Measurements from ENCODE around the gene PCDHGB2.
"Not testable (repeated sequence)": the region's sequence is repeated elsewhere in the genome, so short reads cannot be mapped to it uniquely, and the experiment has no call there.

PCDHGB2 gene

GRCh38 chr5:141351591-141351990 lies 8.2 kb upstream of the PCDHGB2 start:
- no peak for DNase-seq

- no peak for DNase-seq
Measured at GRCh38 chr5:141354900-141355469, 4.8 kb upstream of the PCDHGB2 start, which contains the start of gene PCDHGA4. PCDHGA4 (plus strand) TSS chr5:141355021; CDS start chr5:141355108, 87 bp downstream.

DNA sequence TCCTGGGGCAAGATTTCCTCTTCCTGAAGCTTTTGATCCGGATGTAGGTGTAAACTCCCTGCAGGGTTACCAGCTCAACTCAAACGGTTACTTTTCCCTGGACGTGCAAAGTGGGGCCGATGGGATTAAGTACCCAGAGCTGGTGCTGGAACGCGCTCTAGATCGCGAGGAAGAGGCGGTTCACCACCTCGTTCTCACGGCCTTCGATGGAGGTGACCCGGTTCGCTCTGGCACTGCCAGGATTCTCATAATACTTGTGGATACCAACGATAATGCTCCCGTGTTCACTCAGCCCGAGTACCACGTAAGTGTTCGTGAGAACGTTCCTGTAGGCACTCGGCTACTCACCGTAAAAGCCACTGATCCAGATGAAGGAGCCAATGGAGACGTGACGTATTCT lies 4.2 kb upstream of the PCDHGB2 start:
- no peak for DNase-seq

DNA sequence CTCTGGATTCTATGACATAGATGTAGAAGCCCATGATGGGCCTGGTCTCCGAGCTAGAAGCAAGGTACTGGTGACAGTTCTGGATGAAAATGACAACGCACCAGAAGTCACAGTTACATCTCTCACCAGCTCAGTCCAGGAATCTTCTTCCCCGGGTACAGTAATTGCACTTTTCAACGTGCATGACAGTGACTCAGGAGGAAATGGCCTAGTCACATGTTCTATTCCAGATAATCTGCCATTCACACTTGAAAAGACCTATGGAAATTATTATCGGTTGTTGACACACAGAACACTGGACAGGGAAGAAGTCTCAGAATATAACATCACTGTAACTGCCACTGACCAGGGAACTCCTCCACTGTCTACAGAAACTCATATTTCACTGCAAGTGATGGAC lies 3.7 kb upstream of the PCDHGB2 start:
- DNase-seq, result no peak

- no peak for DNase-seq
Measured at GRCh38 chr5:141356950-141357349, 2.8 kb upstream of the PCDHGB2 start.

DNA sequence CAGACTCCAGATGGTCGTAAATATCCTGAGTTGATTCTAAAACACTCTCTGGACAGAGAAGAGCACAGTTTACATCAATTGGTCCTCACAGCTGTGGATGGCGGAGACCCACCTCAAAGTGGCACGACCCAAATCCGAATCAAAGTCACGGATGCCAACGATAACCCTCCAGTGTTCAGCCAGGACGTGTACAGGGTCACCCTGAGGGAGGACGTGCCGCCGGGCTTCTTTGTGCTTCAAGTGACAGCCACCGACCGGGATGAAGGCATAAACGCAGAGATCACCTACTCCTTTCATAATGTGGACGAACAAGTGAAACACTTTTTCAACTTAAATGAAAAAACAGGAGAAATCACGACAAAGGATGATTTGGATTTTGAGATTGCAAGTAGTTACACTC lies 891 bp downstream of the PCDHGB2 start:
- DNase-seq, result no peak

DNA sequence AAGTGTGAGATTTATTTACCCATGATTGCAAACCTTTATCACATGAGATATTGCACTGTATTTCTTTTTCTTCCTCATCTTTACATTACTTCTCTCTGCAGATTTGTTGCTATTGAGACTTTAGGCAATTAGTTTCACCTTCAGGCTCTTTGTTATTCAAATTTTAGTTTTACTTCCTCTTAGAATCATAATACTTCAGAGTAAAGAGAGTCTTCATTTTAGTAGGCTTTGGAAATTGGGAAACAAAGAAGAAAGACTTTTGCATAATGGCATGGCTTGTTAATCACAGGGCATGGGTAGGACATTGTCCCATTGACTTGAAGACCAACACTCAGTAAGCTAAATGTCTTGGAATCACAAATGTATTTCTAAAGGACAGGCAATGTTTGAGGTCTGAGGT lies 2.9 kb downstream of the PCDHGB2 start:
- no peak for DNase-seq

DNA sequence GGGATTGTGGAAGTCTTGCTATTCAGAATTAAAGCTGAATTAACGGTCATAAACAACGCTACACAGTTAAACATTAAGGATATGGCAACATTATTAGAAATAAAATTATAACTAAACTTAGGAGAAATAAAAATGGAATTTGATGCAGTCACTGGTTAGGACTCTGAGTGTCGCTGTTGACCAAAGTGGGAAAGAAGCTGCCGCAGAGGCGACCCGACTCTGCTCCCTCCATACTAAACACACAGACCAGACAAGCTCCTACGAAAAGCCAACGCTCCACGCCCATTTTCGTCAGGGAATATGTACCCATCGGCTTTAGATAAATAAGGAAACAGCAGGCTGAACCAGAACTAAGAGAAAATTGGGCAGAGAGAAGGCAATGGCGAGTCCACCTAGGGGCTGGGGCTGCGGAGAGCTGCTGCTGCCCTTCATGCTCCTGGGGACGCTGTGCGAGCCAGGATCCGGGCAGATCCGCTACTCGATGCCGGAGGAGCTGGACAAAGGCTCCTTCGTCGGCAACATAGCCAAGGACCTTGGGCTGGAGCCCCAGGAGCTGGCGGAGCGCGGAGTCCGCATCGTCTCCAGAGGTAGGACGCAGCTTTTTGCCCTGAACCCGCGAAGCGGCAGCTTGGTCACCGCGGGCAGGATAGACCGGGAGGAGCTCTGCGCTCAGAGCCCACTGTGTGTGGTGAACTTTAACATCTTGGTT lies 4.3 kb downstream of the PCDHGB2 start, which contains the start of gene PCDHGA5:
Gene PCDHGA5 (plus strand): TSS at position 211 of the 709 bp plus-strand sequence. CDS start 169 bp downstream, at position 380.
- DNase-seq, result no peak

DNA sequence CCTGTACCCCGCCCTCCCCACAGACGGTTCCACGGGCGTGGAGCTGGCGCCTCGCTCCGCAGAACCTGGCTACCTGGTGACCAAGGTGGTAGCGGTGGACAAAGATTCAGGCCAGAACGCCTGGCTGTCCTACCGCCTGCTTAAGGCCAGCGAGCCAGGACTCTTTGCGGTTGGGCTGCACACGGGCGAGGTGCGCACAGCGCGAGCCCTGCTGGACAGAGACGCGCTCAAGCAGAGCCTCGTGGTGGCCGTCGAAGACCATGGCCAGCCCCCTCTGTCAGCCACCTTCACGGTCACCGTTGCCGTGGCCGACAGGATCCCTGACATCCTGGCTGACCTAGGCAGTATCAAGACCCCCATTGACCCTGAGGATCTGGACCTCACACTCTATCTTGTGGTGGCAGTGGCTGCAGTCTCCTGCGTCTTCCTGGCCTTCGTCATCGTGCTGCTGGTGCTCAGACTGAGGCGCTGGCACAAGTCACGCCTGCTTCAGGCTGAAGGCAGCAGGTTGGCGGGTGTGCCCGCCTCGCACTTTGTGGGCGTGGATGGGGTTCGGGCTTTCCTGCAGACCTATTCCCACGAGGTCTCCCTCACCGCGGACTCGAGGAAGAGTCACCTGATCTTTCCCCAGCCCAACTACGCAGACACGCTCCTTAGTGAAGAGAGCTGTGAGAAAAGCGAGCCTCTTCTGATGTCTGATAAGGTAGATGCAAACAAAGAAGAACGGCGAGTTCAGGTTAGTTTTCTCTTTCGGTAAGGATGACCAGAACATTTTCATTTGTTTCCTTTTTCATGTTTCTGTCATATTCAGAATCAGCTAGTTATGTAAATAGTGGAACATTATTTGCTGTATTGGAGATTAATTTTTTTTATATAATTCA lies 6.5 kb downstream of the PCDHGB2 start:
- no peak for DNase-seq

GRCh38 chr5:141369994-141370848 lies 10.4 kb downstream of the PCDHGB2 start, which contains the start of gene PCDHGB3:
PCDHGB3 (plus strand) TSS chr5:141370242; CDS start chr5:141370395, 153 bp downstream.
- DNase-seq, result no peak

DNA sequence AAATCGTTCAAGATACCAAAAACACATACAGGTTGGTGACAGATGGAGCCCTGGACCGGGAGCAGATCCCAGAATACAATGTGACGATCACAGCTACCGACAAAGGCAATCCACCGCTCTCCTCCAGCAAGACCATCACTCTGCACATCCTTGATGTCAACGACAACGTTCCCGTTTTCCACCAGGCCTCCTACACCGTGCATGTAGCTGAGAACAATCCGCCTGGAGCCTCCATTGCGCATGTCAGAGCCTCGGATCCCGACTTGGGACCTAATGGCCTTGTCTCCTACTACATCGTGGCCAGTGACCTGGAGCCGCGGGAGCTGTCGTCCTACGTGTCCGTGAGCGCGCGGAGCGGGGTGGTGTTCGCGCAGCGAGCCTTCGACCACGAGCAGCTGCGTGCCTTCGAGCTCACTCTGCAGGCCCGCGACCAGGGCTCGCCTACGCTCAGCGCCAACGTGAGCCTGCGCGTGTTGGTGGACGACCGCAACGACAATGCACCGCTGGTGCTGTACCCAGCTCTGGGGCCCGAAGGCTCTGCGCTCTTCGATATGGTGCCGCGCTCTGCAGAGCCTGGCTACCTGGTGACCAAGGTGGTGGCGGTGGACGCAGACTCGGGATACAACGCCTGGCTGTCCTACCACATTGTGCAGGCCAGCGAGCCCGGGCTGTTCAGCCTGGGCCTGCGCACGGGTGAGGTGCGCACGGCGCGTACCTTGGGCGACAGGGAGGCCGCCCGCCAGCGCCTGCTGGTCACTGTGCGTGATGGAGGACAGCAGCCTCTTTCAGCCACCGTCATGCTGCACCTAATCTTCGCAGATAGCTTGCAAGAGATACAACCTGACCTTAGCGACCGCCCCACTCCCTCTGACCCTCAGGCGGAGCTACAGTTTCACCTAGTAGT lies 12.0 kb downstream of the PCDHGB2 start:
- DNase-seq, result no peak

DNA sequence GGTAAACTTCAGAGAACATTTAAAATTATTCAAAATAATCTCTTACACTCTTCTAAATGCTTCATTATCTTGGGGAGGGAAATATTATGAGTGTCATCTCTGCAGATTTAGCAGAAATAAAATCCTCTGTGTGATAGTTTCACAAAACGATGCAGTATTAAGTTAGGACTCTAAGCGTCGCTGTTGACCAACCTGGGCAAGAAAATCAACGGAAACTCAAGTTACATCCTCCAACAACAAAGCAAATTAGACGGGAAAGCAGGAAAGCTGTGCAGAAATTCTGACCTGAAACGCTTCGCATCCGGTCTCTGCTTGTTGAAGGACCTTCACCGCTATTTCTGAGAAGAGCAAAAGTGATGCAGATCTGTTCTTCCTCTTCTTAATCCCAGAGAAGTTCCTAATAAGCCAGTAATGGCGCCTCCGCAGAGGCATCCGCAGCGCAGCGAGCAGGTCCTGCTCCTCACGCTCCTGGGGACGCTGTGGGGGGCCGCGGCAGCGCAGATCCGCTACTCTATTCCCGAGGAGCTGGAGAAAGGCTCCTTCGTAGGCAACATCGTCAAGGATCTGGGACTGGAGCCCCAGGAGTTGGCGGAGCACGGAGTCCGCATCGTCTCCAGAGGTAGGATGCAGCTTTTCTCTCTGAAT lies 14.0 kb downstream of the PCDHGB2 start, which contains the start of gene PCDHGA6:
Gene PCDHGA6 (plus strand): TSS at position 219 of the 645 bp plus-strand sequence. CDS start 193 bp downstream, at position 412.
- no peak for DNase-seq

GRCh38 chr5:141374627-141375026 lies 14.8 kb downstream of the PCDHGB2 start:
- no peak for DNase-seq

- not testable (repeated sequence) for DNase-seq
Measured at GRCh38 chr5:141375444-141376155, 15.8 kb downstream of the PCDHGB2 start.

DNA sequence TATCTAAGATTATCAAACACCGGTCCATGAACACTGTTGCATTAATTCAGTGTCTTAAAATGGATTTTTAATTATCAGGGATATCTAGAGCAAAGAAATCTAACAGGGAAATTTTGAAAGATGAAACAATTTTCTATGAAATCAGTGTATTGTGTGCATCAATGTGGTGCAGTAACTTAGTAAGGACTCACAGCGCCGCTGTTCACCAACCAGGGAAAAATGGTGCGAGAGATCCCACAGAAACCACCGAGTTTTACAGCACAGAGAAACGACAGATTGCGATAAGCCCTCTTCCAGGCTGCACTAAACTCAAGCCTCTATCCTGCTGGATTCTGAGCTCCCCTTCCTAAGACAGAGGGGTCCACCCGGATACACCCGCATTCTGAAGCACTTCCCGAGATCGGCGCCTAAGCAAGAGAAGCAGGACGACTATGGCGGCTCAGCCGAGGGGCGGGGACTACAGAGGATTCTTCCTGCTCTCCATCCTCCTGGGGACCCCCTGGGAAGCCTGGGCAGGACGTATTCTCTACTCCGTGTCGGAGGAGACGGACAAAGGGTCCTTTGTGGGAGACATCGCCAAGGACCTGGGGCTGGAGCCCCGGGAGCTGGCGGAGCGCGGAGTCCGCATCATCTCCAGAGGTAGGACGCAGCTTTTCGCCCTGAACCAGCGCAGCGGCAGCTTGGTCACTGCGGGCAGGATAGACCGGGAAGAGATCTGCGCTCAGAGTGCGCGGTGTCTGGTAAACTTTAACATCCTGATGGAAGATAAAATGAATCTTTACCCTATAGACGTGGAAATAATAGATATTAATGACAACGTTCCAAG lies 22.9 kb downstream of the PCDHGB2 start, which contains the start of gene PCDHGA7:
Gene PCDHGA7 (plus strand): TSS at position 274 of the 826 bp plus-strand sequence. CDS start 158 bp downstream, at position 432.
- DNase-seq, result no peak

GRCh38 chr5:141383345-141383744 lies 23.6 kb downstream of the PCDHGB2 start:
- DNase-seq, result no peak

DNA sequence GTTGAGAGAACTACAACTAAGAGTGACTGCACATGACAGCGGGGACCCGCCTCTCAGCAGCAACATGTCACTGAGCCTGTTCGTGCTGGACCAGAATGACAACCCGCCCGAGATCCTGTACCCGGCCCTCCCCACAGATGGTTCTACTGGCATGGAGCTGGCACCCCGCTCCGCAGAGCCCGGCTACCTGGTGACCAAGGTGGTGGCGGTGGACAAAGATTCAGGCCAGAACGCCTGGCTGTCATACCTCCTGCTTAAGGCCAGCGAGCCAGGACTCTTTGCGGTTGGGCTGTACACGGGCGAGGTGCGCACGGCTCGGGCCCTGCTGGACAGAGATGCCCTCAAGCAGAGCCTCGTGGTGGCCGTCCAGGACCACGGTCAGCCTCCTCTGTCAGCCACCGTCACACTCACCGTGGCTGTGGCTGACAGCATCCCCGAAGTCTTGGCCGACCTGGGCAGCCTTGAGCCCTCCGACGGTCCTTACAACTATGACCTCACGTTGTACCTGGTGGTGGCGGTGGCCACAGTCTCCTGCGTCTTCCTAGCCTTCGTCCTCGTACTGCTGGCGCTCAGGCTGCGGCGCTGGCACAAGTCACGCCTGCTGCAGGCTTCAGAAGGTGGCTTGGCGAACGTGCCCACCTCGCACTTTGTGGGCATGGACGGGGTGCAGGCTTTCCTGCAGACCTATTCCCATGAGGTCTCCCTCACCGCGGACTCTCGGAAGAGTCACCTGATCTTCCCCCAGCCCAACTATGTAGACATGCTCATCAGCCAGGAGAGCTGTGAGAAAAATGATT lies 24.9 kb downstream of the PCDHGB2 start:
- DNase-seq, result no peak

Measured in NCI-H345 (cell line).